Panc1 (cell line): ENCODE data around the gene RNPS1.

Experiments used
- CTCF ChIP-seq: fragments of 450-650 bp; IDR thresholded peaks from 2 replicates; pipeline ENCODE4 v1.5.1; 2017; ENCODE audit warnings: mild to moderate bottlenecking
- POLR2AphosphoS5 ChIP-seq: IDR thresholded peaks from 2 replicates; pipeline ENCODE4 v1.6.1; 2012; ENCODE audit warnings: mild to moderate bottlenecking, low read depth, low read length, moderate library complexity

GRCh38 chr16:2238150-2238837, 29.6 kb downstream of the RNPS1 start:
- TF ChIP-seq POLR2AphosphoS5 (no peak; the same call in none of the 2 replicates), CTCF (no peak; the same call in 1 of the 2 replicates)
